ENCODE data around the gene FBXL4.

The FBXL4 gene

DNA sequence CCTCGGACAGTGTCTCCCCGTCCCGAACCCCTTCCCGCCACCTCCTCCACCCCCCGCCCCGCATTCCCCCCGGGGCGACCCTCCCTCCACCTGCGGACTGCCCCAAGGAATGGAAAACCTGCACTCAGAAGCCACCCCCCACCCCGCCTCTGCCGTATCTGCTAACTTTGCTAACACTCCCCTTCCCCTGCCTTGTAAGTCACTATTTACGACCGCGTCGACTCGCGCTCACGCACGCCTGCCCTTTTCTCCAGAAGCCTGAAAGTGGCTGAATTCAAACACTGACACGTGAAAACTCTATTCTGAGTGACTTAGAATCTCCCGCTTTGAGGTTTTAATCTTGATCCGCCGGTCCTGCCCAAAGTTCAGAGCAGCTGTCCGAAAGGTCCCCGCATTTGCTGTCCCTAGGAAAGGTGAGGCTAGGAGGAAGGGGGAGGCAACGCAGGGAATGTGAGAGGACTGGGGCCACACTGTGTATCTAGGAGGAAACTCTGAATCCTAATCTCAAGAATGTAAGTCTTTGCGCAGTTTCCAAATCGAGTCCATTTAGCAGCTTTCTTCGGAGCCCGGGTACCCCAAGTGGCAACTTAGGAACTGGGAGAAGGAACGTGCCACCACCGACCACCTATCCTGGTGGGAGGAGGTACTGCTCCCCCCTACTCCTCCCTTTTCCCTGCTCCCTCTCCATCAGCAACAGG lies 122.7 kb downstream of the FBXL4 start:
- no peak for DNase-seq (ENCODE audit: low read depth)

DNA sequence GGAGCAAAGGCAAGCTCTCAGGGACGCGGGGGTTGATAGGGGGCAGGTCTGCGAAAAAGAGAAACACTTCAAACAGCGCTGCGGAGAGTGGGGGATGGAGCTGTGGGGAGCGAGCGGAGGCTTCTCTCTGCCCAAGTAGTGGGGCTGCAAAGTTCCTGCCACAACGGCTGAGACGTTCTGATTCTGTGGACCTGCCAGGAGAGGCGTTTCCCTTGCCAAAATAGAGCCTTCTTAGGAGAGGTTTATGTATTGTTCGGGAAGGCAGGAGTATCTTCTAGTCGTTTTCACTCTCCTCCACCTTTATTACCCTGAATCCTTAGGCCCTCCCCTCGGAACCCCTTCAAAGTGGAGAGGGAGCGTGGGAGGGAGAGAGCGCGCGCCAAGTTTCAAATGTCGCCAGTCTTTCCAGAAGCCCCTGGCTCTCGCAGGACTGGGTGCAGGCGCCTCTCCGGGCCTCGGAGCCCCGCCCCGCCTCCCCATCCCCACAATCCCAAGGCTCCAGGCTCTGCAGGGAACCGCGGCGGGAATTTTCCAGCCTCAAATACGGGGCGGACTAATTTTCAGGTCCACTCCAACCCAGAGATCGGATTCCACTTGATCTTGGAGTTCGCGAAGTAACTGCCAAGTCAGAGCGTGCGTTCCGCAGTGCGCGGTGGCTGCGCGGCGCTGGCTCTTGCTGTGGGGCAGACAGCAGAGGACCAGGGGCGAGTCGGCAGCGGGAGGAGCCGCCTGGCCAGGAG lies 123.4 kb downstream of the FBXL4 start:
- DNase-seq (ENCODE audit: low read depth): no peak

DNA sequence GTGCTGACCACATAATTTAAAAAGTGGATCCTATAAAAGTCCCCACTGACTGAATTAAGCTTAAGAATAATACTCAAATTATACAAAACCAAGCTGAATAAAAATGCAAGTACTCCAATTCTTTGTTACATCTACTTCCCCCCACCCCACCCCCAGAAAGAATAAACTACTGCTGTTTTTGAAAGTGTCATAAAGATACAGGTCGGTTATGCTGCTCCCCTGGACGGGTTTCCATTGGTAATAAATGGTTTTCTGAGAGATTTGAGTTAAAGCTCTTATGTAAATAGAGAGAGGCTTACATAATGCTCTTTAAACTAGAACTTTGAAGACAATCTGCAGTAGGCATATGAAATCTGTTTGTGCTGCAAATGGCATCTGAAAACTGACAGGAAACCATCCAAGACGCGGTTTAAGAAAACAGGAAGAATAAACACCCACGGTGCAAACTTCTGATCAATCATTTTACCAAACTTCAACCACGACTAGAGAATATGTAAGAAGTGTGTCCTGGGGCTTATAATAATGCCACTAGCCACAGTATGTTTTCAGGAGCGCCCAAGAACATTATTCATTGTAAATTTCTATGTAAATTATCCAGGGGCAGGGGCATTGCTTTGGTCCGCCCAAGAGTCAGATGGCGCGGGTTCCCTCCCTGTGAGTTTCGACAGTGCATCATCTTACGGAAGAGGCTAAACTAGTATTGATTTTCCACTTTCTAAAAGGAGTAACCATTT lies 124.2 kb downstream of the FBXL4 start:
- DNase-seq (ENCODE audit: low read depth): no peak

DNA sequence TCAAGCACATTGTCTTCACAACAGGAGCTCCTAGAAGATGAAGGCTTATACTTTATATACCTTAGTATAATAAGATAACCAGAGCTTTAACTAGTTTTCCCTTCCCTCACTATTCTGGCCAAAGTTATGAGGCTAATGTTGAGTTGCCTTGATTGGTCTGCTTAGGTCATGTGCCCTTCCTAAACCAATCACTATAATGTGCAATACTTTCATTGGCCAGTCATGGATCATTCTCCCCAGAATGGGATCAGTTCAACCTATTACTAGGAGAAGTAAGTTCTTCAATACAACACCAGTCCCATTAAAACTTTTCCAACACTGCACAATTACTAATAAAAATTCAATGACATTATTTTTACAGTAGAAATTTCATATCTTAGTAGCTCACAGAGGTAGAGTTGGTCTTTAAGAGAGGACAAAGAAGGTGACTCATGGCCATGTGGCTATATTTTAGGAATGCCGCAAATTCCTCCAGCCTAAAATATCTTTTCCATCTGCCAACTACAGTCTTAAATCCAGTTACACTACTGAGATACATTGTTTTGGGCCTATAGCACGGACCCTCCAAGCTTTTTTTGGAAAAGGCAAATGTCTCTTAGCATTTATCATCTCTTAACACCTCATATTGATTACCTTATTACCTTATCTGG lies 125.9 kb downstream of the FBXL4 start:
- no peak for DNase-seq (ENCODE audit: low read depth)
